Measurements from ENCODE around the gene SRSF3. TPM values are rescaled to one million over a fixed set of nuclear protein-coding genes. Genes with fewer than 3 reads are reported as not detected.

The SRSF3 gene
- total RNA-seq, 1 experiment from 2014 or later, result 425 TPM

- no peak for TF ChIP-seq CTCF (IDR thresholded peaks at IDR 0.05; ENCODE audit: insufficient read depth in 1 of 2, low read depth in 1 of 2, low read length in 1 of 2, severe bottlenecking in 1 of 2, unreplicated experiment in 1 of 2)
- peaks cover 21% of the 10 kb centered on the region for H3K4me1 Mint-ChIP-seq (ENCODE audit: low read depth, unreplicated experiment)
- CTCF ChIA-PET, result no interaction called here
- H3K36me3 ChIP-seq (ENCODE audit: control insufficient read depth, insufficient read depth, low read length), result peaks cover 19% of the 10 kb centered on the region
- no peaks in the 10 kb centered on the region for H3K9me3 ChIP-seq
- H3K4me1 ChIP-seq, result peaks cover 40% of the 10 kb centered on the region
- no peaks in the 10 kb centered on the region for H3K27me3 ChIP-seq (replicated peaks; ENCODE audit: control insufficient read depth, insufficient read depth, low read length)
- intact Hi-C loops (cut with micrococcal nuclease; ENCODE audit: unreplicated experiment), result loop anchor here (10.0 kb wide), 1 partner anchor 179 kb away; no protein-coding TSS in a partner anchor
- no peak overlapping the region for H3K4me3 ChIP-seq (ENCODE audit: low read depth, low read length)
- DNase-seq, result no peak
- POLR2A ChIA-PET, result no interaction called here
- H3K27me3 Mint-ChIP-seq (ENCODE audit: insufficient read depth, unreplicated experiment), result no peaks in the 10 kb centered on the region
- H3K36me3 Mint-ChIP-seq (ENCODE audit: insufficient read depth, unreplicated experiment), result peaks cover 100% of the 10 kb centered on the region
- no peaks in the 10 kb centered on the region for H3K9me3 Mint-ChIP-seq (ENCODE audit: unreplicated experiment)
- no peak overlapping the region for H3K27ac Mint-ChIP-seq (ENCODE audit: unreplicated experiment)
- H3K4me3 Mint-ChIP-seq (ENCODE audit: unreplicated experiment), result no peak overlapping the region
- BruUV-seq (replicated peaks), result no TSS peak
Measured at GRCh38 chr6:36603222-36604089, 9.3 kb downstream of the SRSF3 start.

GRCh38 chr6:36604090-36605060, 10.2 kb downstream of the SRSF3 start:
- Mint-ChIP-seq H3K36me3 (ENCODE audit: insufficient read depth, unreplicated experiment) (peaks cover 100% of the 10 kb centered on the region), H3K4me3 (ENCODE audit: unreplicated experiment) (no peak overlapping the region), H3K27ac (ENCODE audit: unreplicated experiment) (peak overlapping the region; percentile 15), H3K9me3 (ENCODE audit: unreplicated experiment) (no peaks in the 10 kb centered on the region), H3K27me3 (ENCODE audit: insufficient read depth, unreplicated experiment) (no peaks in the 10 kb centered on the region), H3K4me1 (ENCODE audit: low read depth, unreplicated experiment) (peaks cover 20% of the 10 kb centered on the region)
- intact Hi-C loops (cut with micrococcal nuclease; ENCODE audit: unreplicated experiment), result loop anchor here (10.0 kb wide), 1 partner anchor 180 kb away; no protein-coding TSS in a partner anchor
- H3K4me3 ChIP-seq (ENCODE audit: low read depth, low read length), result no peak overlapping the region
- H3K9me3 ChIP-seq, result no peaks in the 10 kb centered on the region
- ChIA-PET POLR2A (no interaction called here), CTCF (no interaction called here)
- H3K36me3 ChIP-seq (ENCODE audit: control insufficient read depth, insufficient read depth, low read length), result peaks cover 19% of the 10 kb centered on the region
- no TSS peak for BruUV-seq (replicated peaks)
- no peaks in the 10 kb centered on the region for H3K27me3 ChIP-seq (replicated peaks; ENCODE audit: control insufficient read depth, insufficient read depth, low read length)
- no peak for DNase-seq
- H3K4me1 ChIP-seq, result peaks cover 38% of the 10 kb centered on the region
- TF ChIP-seq CTCF (IDR thresholded peaks at IDR 0.05; ENCODE audit: insufficient read depth in 1 of 2, low read depth in 1 of 2, low read length in 1 of 2, severe bottlenecking in 1 of 2, unreplicated experiment in 1 of 2), result no peak

- POLR2A ChIA-PET, result no interaction called here
- CTCF ChIA-PET, result no interaction called here
- Histone ChIP-seq H3K9me3 (no peaks in the 10 kb centered on the region), H3K27me3 (replicated peaks; ENCODE audit: control insufficient read depth, insufficient read depth, low read length) (no peaks in the 10 kb centered on the region), H3K4me1 (peaks cover 36% of the 10 kb centered on the region), H3K4me3 (ENCODE audit: low read depth, low read length) (no peak overlapping the region), H3K36me3 (ENCODE audit: control insufficient read depth, insufficient read depth, low read length) (peaks cover 13% of the 10 kb centered on the region)
- Mint-ChIP-seq H3K27ac (ENCODE audit: unreplicated experiment) (peak overlapping the region; percentile 15), H3K9me3 (ENCODE audit: unreplicated experiment) (no peaks in the 10 kb centered on the region), H3K36me3 (ENCODE audit: insufficient read depth, unreplicated experiment) (peaks cover 100% of the 10 kb centered on the region), H3K4me1 (ENCODE audit: low read depth, unreplicated experiment) (peaks cover 16% of the 10 kb centered on the region), H3K4me3 (ENCODE audit: unreplicated experiment) (no peak overlapping the region), H3K27me3 (ENCODE audit: insufficient read depth, unreplicated experiment) (no peaks in the 10 kb centered on the region)
- BruUV-seq (replicated peaks), result no TSS peak
- TF ChIP-seq CTCF (IDR thresholded peaks at IDR 0.05; ENCODE audit: insufficient read depth in 1 of 2, low read depth in 1 of 2, low read length in 1 of 2, severe bottlenecking in 1 of 2, unreplicated experiment in 1 of 2), result no peak
- intact Hi-C loops (cut with micrococcal nuclease; ENCODE audit: unreplicated experiment), result loop anchor here (10.0 kb wide), 1 partner anchor 180 kb away; no protein-coding TSS in a partner anchor
- no peak for DNase-seq
Measured at GRCh38 chr6:36605143-36605542, 11.0 kb downstream of the SRSF3 start.
